HG03095 (cell line): ENCODE results near the gene SPRR1B.
"Not testable (repeated sequence)": the region's sequence is repeated elsewhere in the genome, so short reads cannot be mapped to it uniquely, and the experiment has no call there.

Experiments
- ATAC-seq: cut with Tn5 transposase; IDR thresholded peaks from one replicate; pipeline ENCODE4 v1.9.1; 2021; ENCODE audit warnings: moderate library complexity; ENCODE audit not compliant: unreplicated experiment

Gene SPRR1B

GRCh38 chr1:153035211-153035610, 4.2 kb downstream of the SPRR1B start:
- no peak for ATAC-seq

DNA sequence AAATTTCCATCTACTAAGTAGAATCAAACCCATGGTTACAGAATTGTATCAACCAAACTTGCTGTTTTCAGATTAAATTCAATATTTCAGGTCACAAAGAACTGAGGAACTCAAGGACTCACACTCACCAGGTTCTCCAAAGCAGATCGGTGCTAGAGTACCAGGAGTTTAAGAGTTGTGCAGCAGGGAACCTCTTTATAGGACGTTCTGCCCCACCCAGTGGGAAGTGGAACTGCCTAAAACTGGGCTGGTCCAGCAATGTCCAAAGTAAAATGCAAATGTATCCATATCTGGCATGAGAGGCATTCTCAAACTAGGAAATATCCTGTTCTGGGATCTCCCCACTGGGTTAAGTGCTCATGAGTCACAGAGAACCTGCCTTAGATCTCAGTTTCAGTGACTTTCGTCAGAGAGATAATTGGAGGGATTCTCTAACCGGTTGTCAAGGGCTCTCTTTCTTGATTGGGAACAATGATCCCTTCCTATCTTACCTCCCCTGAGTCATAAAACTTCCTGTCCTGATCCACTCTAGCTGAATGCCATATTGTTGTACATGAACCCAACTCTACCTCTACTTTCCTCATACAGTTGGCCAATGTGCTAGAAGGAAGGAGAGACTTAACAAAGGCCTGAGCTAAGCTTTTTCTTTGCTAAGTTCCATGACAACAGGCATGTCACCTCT, 10.1 kb downstream of the SPRR1B start, which contains the start of gene SPRR2D:
TSS of gene SPRR2D (minus strand) at position 171 of the 682 bp plus-strand sequence. CDS start 774 bp downstream, outside the sequence.
- no peak for ATAC-seq

- no peak for ATAC-seq
Measured at GRCh38 chr1:153049211-153049610, 18.2 kb downstream of the SPRR1B start.

DNA sequence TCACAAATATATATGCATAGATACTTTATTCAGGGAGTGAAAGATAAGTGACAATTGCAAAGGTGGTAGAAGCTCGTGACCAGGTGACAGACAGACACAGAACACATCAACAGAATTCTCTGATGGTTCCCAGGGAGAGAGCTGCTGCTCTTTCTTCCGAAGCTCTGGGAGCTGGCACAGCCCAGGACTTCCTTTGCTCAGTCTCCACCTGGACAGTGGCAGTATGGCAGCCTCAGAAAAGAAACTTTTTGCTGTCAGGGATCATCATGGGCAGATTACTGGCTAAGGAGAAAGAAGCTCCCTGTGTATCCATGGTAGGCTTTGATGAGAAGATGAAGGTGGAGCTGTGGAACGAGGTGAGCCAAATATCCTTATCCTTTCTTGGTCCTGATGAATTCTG, 25.1 kb downstream of the SPRR1B start:
- not testable (repeated sequence) for ATAC-seq

DNA sequence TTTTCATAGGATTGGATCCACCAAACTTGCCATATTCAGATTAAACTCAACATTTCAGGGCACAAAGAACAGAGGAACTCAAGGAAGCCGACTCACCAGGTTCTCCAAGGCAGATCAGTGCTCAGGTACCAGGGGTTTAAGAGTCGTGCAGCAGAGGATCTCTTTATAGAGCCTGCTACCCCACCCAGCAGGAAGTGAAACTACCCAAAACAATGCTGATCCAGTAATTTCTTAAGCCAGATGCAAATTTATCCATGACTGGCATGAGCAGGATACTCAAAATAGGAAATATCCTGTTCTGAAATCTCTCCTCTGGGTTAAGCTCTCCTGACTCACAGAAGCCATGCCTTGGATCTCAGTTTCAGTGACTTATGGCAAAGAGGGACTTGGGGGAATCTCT, 26.4 kb downstream of the SPRR1B start, which contains the start of gene SPRR2A:
TSS of gene SPRR2A (minus strand) at position 138 of the 400 bp plus-strand sequence. CDS start 777 bp downstream, outside the sequence.
- ATAC-seq, result no peak

- ATAC-seq, result no peak
Measured at GRCh38 chr1:153058154-153058553, 27.2 kb downstream of the SPRR1B start.

DNA sequence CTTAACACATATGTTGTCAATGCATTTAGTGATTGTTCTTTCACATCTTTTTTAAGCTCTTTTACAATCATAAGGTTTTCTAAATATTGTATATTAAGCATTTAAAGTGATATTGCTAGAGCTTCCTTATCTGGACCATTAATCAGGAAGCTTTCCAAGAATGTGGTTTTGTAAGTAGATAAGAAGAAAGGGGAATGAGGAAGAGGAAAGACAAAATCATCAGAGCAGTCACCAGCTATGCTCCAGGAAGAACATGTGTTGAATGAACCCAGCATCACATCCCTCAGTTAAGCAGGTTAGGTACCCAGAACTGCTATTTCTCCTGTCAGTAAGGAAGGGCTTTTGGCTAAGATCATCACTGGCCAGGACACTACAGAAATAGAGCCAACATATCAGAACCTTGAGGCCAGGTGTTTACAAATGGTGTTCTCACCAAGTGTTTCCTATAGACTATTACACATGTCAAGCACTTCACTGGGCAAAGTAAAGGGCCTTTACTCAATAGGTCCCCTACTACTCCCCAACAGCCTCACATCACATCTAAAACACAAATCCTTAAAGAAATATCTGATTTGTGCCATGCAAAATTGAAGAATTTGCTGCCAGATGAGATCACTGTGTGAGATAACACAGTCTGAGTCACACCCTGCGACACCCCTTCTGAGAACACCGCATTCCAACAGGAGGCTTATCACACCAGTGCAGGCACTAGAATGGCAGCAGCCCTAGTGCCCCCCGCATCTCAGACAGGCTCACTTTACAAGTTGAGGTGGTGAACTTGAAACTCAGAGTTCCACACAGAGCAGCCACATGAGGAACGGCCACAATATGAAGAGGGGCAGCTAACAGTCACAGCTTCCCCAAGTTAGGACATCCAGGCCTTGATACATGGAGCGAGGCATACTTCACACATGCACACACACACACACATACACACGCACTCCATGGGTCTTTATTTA, 28.1 kb downstream of the SPRR1B start:
- no peak for ATAC-seq

- no peak for ATAC-seq
Measured at GRCh38 chr1:153070243-153070642, 39.2 kb downstream of the SPRR1B start.

GRCh38 chr1:153071511-153071910, 40.5 kb downstream of the SPRR1B start, which contains the start of gene SPRR2B:
Gene SPRR2B (minus strand): TSS chr1:153071611. CDS start chr1:153070839, 772 bp downstream.
- ATAC-seq, result no peak

DNA sequence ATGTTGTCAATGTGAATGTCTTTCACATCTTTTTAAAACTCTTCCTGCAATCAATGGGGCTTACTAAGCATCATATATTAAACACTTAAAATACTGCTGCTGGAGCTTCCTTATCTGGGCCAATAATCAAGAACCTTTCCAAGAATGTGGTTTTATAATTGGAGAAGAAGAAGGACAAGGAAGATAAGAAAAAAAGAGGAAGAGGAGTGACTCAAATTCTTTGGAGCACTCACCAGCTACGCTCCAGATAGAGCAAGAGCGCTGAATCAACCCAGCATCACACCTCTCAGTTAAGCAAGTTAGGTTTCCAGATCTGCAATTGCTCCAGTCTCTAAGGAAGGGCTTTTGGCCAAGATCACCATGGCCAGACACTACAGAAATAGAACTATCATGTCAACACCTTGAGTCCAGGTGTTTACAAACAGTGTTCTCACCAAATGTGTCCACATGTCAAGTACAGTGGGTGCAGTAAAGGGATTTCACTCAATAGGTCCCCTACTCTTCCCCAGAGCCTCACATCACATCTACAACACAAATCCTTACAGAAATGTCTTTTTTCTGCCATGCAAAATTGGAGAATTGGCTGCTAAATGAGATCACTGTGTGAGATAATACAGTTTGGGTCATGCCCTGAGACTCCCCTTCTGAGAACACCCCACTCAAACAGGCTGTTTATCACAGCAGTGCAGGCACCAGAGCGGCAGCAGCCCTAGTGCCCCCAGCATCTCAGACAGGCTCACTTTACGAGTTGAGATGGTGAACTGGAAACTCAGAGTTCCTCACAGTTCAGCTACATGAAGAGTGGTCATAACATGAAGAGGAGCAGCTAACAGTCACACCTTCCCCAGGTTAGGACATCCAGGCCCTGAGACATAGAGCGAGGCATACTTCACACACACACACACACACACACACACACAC, 42.1 kb downstream of the SPRR1B start:
- ATAC-seq, result no peak

DNA sequence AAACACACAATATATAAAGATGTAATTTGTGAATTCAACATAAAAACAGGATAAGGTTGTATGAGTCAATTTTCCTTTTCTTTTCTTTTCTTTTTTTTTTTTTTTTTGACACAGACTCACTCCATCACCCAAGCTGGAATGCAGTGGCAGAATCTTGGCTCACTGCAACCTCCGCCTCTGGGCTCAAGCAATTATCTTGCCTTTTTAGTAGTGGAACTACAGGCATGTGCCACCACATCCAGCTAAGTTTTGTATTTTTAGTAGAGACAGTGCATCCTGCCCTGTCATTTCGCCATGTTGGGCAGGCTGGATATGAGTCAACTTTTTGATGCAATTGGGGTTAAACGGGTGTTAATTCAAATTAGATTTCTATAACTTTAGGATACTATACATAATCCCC, 50.7 kb downstream of the SPRR1B start:
- ATAC-seq, result no peak
